GM19043 (cell line): ENCODE measurements around the gene LCTL.
"Not testable (repeated sequence)": the region's sequence is repeated elsewhere in the genome, so short reads cannot be mapped to it uniquely, and the experiment has no call there.

Source experiments
- ATAC-seq: cut with Tn5 transposase; IDR thresholded peaks from one replicate; pipeline ENCODE4 v1.9.1; 2021; ENCODE audit warnings: low read depth; ENCODE audit not compliant: unreplicated experiment

Gene LCTL

DNA sequence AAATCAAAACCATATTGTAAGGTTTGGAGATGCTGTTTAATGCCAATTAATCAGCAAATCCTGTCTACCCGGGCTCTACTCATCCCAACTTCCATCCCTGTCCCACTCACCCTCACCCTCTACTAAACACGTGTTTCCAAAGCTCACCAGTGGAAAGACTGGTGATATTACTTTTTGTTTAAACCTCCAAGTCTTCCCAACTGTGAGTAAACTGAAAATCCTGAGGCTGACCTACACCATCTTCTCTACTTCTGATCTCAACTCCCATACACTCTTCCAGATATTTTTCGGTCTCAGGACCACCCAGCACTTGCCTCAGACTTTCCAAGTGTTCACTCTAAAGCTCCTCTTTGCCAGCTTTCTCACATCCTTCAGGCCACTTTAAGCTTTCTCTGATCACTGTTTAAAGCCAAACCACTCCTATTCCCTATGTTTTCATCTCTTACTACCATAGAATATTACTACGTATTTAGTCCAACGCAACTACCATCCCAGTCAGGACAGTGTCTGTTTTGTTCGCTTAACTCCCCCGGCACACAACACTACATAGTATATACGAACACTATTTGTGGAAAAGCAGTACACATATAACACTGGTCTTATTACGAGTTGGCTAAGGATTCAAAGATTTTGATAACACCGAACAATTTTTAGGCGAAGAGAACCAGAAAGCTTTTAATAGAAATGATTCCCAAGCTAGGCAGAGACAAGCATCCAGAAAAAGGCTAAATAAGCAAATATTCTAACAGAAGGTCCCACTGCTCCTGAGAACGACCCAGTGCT, 61.8 kb downstream of the LCTL start:
- no peak for ATAC-seq

DNA sequence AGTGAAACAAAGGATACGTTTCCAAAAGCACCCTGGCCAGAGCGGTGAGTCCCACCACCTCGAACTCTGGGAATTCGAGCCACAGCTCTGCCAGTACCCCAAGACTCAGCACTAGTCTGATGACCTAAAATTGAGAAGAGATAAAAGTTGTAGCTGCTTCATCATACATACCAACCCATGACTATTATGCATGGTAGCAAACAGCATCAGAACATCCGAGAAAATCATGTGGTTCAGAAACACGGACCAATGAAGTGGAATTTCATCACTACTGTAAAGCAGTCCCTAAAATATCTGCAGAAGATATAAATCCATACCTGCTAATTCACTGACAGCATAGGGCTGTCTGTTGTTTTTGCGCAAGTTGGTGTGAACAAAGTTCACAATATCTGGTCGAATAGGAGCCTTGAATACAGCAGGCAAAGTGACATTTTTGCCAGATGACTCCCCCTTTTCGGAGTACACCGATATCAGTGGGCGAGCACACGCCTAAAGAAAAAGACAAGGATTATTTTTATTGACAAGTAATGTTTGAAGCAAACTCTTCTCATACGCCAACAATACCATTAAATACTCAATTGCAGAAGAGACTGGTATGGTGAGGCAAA, 62.7 kb downstream of the LCTL start:
- ATAC-seq = not testable (repeated sequence)

DNA sequence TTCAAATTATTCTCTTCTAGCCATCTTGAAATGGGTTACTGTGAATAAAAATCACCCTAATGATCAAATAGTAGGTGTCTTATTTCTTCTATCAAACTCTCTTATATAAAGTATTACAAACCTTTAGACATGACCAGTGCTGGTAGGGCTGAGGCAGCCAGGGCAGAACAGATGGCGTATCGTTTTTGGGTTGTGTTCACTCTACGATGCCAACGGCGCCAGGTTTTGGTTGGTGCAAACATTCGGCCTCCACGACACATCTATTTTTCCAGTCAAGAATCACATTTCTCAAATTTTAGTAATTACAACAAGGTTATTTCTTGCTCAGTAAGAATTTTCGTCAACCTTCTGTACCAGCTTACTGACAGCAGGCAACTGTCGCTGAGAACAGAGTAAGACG, 63.3 kb downstream of the LCTL start:
- no peak for ATAC-seq

DNA sequence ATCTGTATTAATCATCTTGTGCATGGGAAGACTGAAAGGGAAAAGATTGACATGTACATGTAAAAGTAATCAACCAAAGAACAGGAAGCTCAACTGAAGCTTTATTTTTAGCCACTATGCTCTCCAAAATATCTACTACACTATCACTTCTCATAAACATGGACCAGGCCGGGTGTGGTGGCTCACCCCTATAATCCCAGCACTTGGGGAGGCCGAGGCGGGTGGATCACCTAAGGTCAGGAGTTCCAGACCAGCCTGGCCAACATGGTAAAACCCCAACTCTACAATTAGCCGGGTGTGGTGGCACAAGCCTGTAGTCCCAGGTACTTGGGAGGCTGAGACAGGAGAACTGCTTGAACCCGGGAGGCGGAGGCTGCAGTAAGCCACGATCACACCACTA, 65.5 kb downstream of the LCTL start:
- ATAC-seq = not testable (repeated sequence)

DNA sequence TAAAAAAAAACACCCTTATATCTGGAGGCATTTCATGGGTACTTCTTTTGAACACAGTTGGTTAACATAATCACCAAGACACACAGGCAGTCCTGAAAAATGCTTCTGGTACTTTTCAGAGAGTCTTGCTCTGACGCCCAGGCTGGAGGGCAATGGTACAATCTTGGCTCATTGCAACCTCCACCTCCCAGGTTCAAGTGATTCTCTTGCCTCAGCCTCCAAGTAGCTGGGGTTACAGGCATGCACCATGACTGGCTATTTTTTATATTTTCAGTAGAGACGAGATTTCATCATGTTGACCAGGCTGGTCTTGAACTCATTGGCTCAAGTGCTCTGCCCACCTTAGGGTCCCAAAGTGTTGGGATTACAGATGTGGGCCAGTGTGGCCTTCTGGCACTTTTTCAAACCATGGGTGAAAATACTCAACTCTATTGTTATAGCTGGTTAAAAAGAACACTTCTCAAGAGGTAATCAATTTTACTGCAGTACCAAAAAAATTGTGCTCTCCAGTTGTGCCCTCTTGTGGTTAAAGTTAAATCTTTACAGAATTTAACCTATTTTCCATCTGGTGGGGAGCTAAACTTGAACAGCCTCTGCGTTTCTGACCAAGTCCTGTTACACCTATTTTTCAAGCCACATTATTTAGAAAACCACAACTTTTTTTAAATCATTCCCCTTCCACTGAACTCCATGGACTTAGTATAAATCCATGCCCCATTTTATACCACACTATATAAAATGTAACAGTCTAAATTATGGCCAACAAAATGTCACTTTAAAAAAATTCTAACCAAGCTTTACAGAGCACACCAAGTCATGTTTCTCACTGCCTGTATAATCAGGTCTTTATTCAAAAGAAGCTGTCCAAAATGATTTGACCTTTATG, 67.1 kb downstream of the LCTL start:
- ATAC-seq = no peak
